Mammary microvascular endothelial cell (primary cell): ENCODE measurements around the gene BUB1. TPM values are rescaled to one million over a fixed set of nuclear protein-coding genes. Genes with fewer than 3 reads are reported as not detected.

Experiments
- total RNA-seq: library from RNA; depleted of rRNA; stranded (reverse); fragments of >200 nt; gene quantifications from 2 replicates; pipeline ENCODE4 v1.2.3, GENCODE V29; 2015

Gene BUB1
- 45.8 and 49.7 TPM in 2 replicates for total RNA-seq

DNA sequence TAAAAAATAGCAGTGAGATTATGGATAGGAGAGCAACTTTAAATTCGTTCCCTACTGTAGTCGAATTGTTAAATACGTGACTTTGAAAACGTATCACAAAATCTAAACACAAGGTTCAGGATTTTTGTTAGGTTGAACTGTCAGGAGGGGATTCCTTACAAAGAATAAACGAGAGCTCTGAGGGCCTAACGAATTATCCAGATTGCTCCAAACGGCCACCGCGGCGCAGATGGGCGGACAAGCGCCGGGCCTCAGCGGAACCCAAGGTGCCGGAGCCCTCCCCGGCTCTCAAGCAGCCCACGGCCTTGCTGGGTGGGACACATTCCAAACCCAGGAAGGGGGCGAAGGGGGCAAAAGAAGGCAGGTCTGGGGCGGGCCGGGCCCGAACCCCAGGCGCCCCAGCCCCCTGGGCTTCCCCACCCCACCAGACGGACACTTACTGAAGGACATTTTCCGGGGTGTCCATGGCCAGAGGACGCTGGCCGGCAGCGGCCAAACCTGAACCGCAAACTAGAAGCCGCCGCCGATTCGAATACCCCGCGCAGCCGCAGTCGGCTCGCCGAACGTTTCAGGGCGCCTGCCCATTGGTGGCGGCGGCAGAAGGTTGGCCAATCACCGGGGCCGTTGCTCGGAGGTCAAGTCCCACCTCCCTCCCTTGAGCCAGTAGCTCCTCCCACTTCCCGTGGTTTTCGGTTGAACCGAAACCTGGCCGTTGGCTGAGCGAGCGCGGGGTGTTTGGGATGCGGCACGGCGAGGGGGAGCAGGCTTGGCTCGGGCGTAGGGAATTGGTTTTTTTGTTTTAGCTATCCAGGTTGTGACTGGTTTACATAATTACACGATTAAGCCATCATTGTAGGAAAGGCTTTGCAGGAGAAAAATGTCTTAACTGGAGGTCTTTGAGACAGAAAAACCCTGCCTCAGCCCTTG is at the start of gene BUB1:
TSS of gene BUB1 (minus strand) at position 534 of the 927 bp plus-strand sequence. CDS start at position 466, 68 bp downstream.

Other genes with a start within 250 kb of the BUB1 start
- 4.9 and 6.3 TPM in 2 replicates for gene LIMS4, start 205.2 kb downstream of the BUB1 start, total RNA-seq
- gene RGPD6, start 100.8 kb downstream of the BUB1 start, total RNA-seq = 15.4 and 21.5 TPM in 2 replicates
- gene ACOXL, start 54.5 kb upstream of the BUB1 start, total RNA-seq = not detected in 2 replicates